MCF 10A (cell line): ENCODE data around the gene THUMPD1. TPM values are rescaled to one million over a fixed set of nuclear protein-coding genes. Genes with fewer than 3 reads are reported as not detected.

Source experiments
- BruUV-seq: library from RNA; stranded (reverse); fragments of 400-500 nt; replicated peaks from 2 replicates; lab custom pipeline; 2021; lab: Mats Ljungman, UMichigan
- CTCF ChIA-PET: fragments of 300-600 bp; sonication (Branson Sonifier 250); formaldehyde crosslinking; extraction: SDS; loops from one replicate; lab custom pipeline; 2021; ENCODE audit warnings: antibody characterized with exemption, inconsistent platforms; lab: Yijun Ruan, JAX
- POLR2A ChIA-PET: fragments of 300-600, 350-650 bp; sonication (Branson Sonifier 250); formaldehyde crosslinking; extraction: SDS; loops from one replicate; lab custom pipeline; 2020; ENCODE audit warnings: antibody characterized with exemption, inconsistent platforms; lab: Yijun Ruan, JAX
- DNase-seq: peaks from one replicate; pipeline ENCODE4 v3.0.0-alpha.2; 2018; ENCODE audit not compliant: unreplicated experiment
- H3K27ac Mint-ChIP-seq: one replicate; pipeline ENCODE4 v1.8.0; 2022; ENCODE audit warnings: mild to moderate bottlenecking, low read depth, mixed read lengths; ENCODE audit not compliant: unreplicated experiment
- H3K27me3 Mint-ChIP-seq: one replicate; pipeline ENCODE4 v1.8.0; 2022; ENCODE audit warnings: mixed read lengths; ENCODE audit not compliant: insufficient read depth, unreplicated experiment
- H3K36me3 Mint-ChIP-seq: one replicate; pipeline ENCODE4 v1.8.0; 2022; ENCODE audit warnings: mild to moderate bottlenecking, moderate library complexity, mixed read lengths; ENCODE audit not compliant: insufficient read depth, unreplicated experiment
- H3K4me1 Mint-ChIP-seq: one replicate; pipeline ENCODE4 v1.8.0; 2022; ENCODE audit warnings: mixed read lengths; ENCODE audit not compliant: insufficient read depth, unreplicated experiment
- H3K4me3 Mint-ChIP-seq: one replicate; pipeline ENCODE4 v1.8.0; 2022; ENCODE audit warnings: mild to moderate bottlenecking, moderate library complexity, mixed read lengths; ENCODE audit not compliant: unreplicated experiment
- H3K9me3 Mint-ChIP-seq: one replicate; pipeline ENCODE4 v1.8.0; 2022; ENCODE audit warnings: mixed read lengths; ENCODE audit not compliant: unreplicated experiment
- intact Hi-C: fragments of 100-400 bp; cut with micrococcal nuclease; formaldehyde crosslinking; loops from 2 replicates; pipeline ENCODE4 v1.14.1; 2022
- total RNA-seq: library from RNA; stranded (reverse); gene quantifications from 2 replicates; pipeline ENCODE4 v1.2.3, GENCODE V29; 2022
- TF ChIP-seq, protein P1 (sequence below): fragments of 200-600 bp; IDR thresholded peaks from one replicate; pipeline ENCODE4 v1.8.0; 2022; ENCODE audit warnings: antibody characterized with exemption, mild to moderate bottlenecking; ENCODE audit not compliant: unreplicated experiment

Gene THUMPD1
- total RNA-seq, 1 experiment from 2014 or later: 26.5 TPM

DNA sequence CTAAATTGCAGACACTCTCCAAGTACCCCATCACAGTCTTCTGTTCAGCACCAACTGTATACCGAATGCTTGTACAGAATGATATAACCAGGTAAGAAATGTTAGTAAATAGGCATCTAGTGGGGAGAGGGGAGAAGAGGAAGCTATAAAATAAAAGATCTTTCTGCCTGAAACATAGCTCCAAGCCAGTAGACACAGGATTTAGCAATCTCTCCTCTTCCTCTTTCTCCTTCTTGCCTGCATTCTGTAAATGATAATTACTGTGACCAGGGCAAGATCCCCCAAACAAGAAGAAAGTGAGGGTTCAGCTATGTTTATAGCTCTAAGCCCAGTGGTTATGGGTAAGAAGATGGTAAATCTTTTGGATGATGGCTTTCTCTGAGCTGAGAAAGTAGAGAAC is 40.1 kb upstream of the THUMPD1 start:
- Mint-ChIP-seq H3K4me1 (no peaks in the 10 kb centered on the region), H3K27me3 (no peaks in the 10 kb centered on the region), H3K27ac (no peak overlapping the region), H3K4me3 (no peak overlapping the region), H3K36me3 (peaks cover 6% of the 10 kb centered on the region), H3K9me3 (no peaks in the 10 kb centered on the region)
- ChIA-PET CTCF (no interaction called here), POLR2A (no interaction called here)
- intact Hi-C loops: no loop called here
- DNase-seq: no peak
- TF ChIP-seq, protein P1, sequence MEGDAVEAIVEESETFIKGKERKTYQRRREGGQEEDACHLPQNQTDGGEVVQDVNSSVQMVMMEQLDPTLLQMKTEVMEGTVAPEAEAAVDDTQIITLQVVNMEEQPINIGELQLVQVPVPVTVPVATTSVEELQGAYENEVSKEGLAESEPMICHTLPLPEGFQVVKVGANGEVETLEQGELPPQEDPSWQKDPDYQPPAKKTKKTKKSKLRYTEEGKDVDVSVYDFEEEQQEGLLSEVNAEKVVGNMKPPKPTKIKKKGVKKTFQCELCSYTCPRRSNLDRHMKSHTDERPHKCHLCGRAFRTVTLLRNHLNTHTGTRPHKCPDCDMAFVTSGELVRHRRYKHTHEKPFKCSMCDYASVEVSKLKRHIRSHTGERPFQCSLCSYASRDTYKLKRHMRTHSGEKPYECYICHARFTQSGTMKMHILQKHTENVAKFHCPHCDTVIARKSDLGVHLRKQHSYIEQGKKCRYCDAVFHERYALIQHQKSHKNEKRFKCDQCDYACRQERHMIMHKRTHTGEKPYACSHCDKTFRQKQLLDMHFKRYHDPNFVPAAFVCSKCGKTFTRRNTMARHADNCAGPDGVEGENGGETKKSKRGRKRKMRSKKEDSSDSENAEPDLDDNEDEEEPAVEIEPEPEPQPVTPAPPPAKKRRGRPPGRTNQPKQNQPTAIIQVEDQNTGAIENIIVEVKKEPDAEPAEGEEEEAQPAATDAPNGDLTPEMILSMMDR: no peak
- no TSS peak for BruUV-seq

DNA sequence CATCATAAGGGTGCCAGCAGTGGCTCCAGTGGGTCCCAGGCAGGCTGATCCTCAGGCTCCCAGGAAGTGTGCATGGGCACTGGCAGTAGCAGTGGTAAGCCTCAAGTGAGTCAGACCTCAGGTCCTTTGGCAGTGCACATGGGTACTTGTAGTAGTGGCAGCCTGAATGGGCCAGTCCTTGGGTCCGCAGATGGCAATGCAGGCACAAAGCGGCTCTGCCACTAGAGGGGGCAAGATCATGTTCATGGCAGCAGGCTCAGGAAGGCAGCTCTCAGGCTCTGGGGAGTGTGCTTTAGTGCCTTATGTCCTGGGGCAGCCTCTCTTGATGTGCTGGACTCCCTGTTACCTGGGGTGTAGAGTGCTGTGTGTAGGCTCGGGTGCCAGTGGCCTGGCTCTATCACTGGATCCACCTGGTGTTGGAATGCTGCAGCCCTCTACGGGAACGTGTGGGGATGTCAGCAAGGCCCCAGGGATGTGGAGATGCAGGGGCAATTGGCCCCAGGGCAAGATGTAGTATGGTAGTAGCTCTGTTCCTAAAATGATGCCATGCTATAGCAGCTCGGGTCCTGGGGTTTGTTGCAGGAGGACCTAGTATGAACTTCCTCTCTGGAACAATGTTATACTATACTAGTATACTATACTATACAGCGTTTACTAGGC is 33.2 kb upstream of the THUMPD1 start:
- no TSS peak for BruUV-seq
- H3K9me3 Mint-ChIP-seq: peaks cover 8% of the 10 kb centered on the region
- CTCF ChIA-PET: interaction anchor here (0.6 to 1.2 kb wide), 6 partner anchors 10 to 1559 kb away, joined by 3 to 5 read pairs (median 4); no protein-coding TSS in a partner anchor
- H3K4me3 Mint-ChIP-seq: no peak overlapping the region
- POLR2A ChIA-PET: no interaction called here
- intact Hi-C loops: no loop called here
- no peaks in the 10 kb centered on the region for H3K36me3 Mint-ChIP-seq
- no peaks in the 10 kb centered on the region for H3K4me1 Mint-ChIP-seq
- peak; percentile 81 for DNase-seq
- H3K27me3 Mint-ChIP-seq: no peaks in the 10 kb centered on the region
- H3K27ac Mint-ChIP-seq: no peak overlapping the region
- TF ChIP-seq, protein P1: peak; percentile 66

DNA sequence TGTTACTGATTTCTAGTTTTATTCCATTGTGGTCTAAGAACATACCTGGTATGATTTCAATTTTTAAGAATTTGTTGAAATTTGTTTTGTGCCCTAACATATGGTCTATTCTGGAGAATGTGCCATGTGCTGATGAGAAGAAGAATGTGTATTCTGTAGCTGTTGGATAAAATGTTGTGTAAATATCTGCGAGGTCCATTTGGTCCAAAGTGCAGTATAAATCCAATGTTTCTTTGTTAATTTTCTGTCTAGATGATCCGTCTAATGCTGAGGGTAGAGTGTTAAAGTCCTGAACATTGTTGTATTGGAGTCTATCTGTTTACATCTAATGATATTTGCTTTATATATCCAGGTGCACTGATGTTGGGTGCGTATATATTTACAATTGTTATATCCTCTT is 32.1 kb upstream of the THUMPD1 start:
- H3K36me3 Mint-ChIP-seq: no peaks in the 10 kb centered on the region
- intact Hi-C loops: no loop called here
- no peaks in the 10 kb centered on the region for H3K4me1 Mint-ChIP-seq
- H3K4me3 Mint-ChIP-seq: no peak overlapping the region
- no TSS peak for BruUV-seq
- CTCF ChIA-PET: interaction anchor here (0.6 to 1.2 kb wide), 8 partner anchors 9 to 388 kb away, joined by 3 to 4 read pairs (median 3); no protein-coding TSS in a partner anchor
- TF ChIP-seq, protein P1: no peak
- peaks cover 8% of the 10 kb centered on the region for H3K9me3 Mint-ChIP-seq
- H3K27me3 Mint-ChIP-seq: no peaks in the 10 kb centered on the region
- no peak overlapping the region for H3K27ac Mint-ChIP-seq
- POLR2A ChIA-PET: interaction anchor here (0.7 kb wide), 1 partner anchor 718 kb away, joined by 3 read pairs; no protein-coding TSS in a partner anchor
- DNase-seq: no peak

DNA sequence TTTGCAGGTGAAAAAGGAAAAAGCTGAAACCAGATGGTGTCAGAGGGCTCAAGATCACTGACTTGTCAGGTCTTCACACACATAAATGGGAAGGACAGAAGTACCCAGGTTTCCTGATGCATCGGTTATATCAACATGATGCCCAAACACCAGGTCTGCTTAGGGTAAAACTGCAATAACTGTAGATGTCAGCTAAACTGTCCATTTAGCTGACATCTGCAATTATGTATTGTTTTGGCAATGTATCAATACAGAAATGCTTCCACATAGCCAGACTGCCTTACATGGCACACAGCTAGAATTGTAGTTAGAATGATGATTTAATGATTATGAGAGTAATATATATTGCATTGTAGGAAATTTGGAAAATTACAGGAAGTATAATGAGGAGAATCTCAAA is 27.2 kb upstream of the THUMPD1 start:
- CTCF ChIA-PET: no interaction called here
- Mint-ChIP-seq H3K4me3 (no peak overlapping the region), H3K27me3 (no peaks in the 10 kb centered on the region), H3K27ac (no peak overlapping the region), H3K4me1 (peaks cover 2% of the 10 kb centered on the region), H3K9me3 (peaks cover 8% of the 10 kb centered on the region), H3K36me3 (no peaks in the 10 kb centered on the region)
- no TSS peak for BruUV-seq
- no peak for DNase-seq
- POLR2A ChIA-PET: interaction anchor here (0.9 kb wide), 1 partner anchor 27 kb away, joined by 3 read pairs; the partner anchor contains the start of gene THUMPD1
- TF ChIP-seq, protein P1: no peak
- intact Hi-C loops: no loop called here
